ENCODE results near the gene CIAO1.

CIAO1 gene

GRCh38 chr2:96319396-96319795, 53.4 kb downstream of the CIAO1 start:
- DNase-seq (ENCODE audit: low read depth), result no peak

GRCh38 chr2:96320326-96320725, 54.3 kb downstream of the CIAO1 start:
- no peak for DNase-seq (ENCODE audit: low read depth)
- H3K4me3 ChIP-seq (ENCODE audit: low read depth, low read length), result no peak overlapping the region

More at GRCh38 chr2:96319396-96319795, 53.4 kb downstream of the CIAO1 start:
- no peak overlapping the region for H3K4me3 ChIP-seq (ENCODE audit: low read depth, low read length)

- no peak for DNase-seq (ENCODE audit: low read depth)
- H3K4me3 ChIP-seq (ENCODE audit: low read depth, low read length), result peak overlapping the region; percentile 55
Observed at GRCh38 chr2:96320728-96321622, 55.0 kb downstream of the CIAO1 start.

All from skeletal muscle cell (primary cell).